Measurements from ENCODE around the gene ACP7.

GRCh38 chr19:39147480-39147879 lies 63.3 kb downstream of the ACP7 start:
- TF ChIP-seq CTCF (IDR thresholded peaks at IDR 0.05; ENCODE audit: insufficient read depth, low read length, poor library complexity, severe bottlenecking) (no peak), EZH2phosphoT487 (conservative IDR thresholded peaks at IDR 0.05; ENCODE audit: low read length) (no peak)
